ENCODE data around the gene CDX2.

- TF ChIP-seq KAT7 (CRISPR knock-in tag; IDR thresholded peaks at IDR 0.05; ENCODE audit: borderline replicate concordance) (no peak), CTCF (IDR thresholded peaks at IDR 0.05 in 2 of 3, conservative IDR thresholded peaks at IDR 0.05 in 1 of 3; ENCODE audit: insufficient read depth in 2 of 3, low read depth in 1 of 3, low read length in 3 of 3) (no peak)
Measured at GRCh38 chr13:27933118-27933517, 36.0 kb downstream of the CDX2 start.

Measured in K562 (cell line).